Endothelial cell of hepatic sinusoid (primary cell): ENCODE data around the gene CYSTM1.

Experiments
- in situ Hi-C: cut with HindIII; loops from 2 replicates; pipeline ENCODE4 v1.10.0; 2017; ENCODE audit warnings: low sequenced_read_pairs

The CYSTM1 gene

DNA sequence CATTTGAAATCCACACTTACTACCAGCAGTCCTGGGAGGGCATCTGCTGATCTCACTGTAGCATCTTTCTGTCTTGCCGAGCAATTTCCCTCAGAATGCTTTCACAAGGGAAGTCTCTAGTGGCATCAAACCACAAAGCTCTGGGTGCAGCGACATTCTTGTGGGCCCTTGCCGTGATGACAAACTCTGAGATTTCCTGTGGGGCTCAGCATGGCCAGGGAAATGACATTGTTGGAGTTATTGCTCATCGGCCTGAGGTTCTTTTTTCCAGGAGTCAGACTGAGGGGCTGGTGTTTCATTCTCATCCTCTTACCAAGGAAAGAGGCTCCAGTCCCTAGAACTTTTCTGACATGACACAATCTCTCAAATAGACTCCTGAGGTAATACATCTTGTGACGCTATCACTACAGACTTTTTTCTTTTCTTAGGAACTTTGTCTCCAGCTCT, 76.6 kb downstream of the CYSTM1 start:
- in situ Hi-C loops: no loop called here

DNA sequence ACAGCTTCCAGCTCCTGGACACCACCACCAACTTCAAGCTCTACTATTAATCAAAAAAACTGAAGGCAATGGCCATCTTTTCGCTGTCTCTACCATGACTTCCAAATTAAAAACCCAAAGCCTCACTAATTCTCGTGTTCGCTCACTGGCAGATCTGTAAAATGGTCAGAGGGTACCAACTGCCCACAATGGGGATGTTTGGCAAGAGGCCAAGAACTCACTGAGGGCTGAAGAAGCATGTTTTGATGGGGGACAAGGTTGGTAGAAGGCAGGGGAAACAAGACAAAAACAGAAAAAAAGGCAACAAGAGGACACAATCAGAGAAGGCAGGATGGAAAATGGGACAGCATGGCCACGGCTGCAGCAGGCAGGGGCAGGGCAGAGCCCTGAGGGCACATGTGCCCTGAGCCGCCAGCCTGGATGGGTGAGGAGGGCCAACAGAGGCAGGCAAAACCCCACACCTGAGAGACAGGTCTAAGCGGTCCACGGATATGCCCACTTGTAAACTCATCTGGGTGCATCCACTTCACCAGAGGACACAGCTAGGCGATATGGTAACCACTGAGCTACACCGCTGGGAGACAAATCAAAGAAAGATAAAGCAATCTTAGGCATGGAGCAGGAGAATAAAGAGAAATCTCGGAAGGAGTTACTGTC, 77.6 kb downstream of the CYSTM1 start:
- in situ Hi-C loops: no loop called here

DNA sequence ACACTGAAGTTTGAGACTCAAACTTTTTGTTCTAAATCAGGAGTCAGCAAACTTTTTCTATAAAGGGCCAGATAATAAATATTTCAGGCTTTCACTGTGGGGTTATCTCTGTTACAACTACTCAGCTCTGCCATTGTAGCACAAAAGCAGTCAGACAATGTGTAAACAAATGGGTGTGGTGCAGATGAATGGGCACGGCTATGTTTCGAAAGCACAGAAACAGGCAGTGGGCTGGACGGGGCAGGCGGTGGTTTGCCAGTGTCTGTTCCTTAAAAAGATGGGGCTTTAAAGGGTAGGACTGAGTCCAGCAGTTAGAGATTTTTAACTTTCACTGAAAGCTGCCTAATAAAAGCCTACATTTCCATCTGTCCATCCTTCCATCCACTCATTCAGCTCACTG, 79.0 kb downstream of the CYSTM1 start:
- in situ Hi-C loops: no loop called here

DNA sequence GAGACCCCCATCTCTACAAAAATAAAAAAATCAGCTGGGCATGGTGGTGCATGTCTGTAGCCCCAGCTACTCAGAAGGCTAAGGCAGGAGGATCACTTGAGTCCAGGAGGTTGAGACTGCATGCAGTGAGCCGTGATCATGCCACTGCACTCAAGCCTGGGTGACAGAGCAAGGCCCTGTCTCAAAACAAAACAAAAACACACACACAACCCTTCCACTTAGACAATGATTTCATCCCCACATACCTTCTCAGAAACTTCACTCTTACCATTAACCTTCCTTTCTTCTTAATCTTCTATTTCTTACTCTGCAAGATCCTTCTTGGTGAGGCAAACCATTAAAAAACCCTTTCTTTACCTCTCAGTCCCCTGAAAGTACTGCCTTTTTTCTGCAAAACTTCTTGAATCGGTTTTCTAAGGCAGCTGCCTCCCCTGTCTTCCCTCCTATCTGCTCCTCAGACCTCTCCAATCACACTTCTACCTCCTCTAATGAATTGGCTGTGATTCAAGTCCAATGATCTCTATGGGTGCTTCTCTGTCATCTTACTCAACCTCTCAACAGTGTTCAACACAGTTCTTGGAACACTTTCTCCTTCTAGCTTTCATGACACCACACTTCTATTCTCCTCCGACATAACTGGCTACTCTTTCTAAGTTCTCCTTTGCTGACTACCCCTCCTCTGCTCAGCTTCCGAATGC, 80.6 kb downstream of the CYSTM1 start:
- in situ Hi-C loops: no loop called here

DNA sequence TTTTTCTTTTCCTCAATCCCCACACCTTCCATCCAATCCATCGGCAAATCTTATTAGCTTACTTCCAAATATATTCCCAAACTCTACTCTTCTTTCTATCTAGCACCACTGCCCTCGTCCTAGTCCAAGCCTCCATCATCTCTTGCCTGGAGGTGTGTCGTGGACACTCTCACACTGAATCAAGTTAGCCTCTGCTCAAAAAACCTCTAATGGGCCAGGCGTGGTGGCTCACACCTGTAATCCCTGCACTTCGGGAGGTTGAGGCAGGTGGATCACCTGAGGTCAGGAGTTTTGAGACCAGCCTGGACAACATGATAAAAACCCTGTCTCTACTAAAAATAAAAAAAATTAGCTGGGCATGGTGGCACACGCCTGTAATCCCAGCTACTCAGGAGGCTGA, 81.7 kb downstream of the CYSTM1 start:
- in situ Hi-C loops: no loop called here

DNA sequence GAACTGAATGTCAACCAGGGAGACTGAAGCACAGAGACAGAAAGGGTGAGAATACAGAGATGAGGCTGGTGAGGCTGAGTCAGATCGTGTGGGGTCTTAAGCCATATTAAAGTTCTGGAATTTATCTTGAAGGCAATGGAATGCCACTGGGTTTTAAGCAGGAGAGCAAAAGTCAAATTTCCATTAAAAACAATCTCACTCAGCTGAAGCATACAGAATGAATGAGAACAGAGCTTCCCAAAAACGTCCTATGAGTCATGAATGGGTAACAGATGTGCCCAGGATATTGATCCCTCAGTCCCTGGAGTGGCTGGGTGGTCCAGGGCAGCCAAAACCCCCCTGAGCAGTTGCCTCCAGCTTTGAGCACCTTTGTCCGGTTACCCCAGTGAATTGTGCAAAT, 83.0 kb downstream of the CYSTM1 start:
- in situ Hi-C loops: no loop called here

DNA sequence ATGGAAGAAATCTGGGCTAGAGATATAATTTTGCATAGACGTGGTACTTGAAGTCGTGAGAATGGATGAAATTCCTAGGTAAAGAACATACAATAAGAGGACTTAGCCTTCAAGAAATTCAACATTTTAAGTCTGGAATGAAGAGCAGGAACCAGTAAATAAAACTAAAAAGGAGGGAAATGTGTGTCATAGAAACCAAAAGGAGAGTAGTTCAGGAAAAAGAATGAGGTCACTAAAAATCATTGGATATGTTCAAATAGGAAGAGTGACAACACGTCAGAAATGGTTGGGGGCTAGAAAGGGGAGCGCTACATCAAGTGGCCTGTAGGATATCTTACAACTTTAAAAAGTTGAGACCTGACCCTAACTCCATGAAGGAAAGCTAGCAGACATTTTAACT, 83.9 kb downstream of the CYSTM1 start:
- in situ Hi-C loops: no loop called here

DNA sequence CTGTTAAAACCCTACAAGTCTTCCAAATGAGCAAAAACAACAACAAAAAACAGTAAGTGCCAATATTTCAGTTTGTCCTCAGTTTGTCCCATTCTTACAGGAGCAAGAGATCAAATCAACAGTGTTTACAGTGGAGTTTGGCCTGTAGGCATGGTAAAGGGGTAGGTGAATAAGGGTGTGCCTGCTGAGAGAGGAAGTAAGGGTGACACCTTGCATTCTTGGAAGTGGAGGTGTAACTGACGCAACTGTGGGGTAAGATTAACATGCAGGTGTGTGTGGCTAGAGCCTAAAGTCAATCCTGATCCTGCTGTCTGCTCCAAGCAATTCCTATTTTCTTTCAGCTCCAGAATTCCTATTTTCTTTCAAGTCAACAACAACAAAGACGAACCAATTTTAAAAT, 84.5 kb downstream of the CYSTM1 start:
- in situ Hi-C loops: no loop called here

DNA sequence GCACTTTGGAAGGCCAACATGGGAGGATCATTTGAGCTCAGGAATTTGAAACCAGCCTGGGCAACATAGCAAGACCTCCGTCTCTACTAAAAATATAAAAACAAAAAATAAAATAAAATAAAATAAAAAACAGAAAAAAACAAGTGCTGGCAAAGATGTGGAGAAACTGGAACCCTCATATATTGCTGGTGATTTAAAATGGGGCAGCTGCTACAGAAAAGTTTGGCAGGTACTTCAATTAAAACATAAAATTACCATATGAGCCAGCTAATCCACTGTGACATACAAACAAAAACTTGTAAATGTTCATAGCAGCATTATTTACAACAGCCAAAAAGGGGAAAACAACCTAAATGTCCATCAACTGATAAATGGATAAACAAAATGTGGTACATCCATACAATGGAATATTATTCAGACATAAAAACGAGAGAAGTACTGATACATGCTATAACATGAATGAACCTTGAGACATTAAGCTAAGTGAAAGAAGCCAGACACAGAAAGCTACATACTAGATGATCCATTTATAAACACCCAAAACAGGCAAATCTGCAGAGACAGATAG, 85.2 kb downstream of the CYSTM1 start:
- in situ Hi-C loops: loop anchor here (10.0 kb wide), 1 partner anchor 65 kb away; no protein-coding TSS in a partner anchor

DNA sequence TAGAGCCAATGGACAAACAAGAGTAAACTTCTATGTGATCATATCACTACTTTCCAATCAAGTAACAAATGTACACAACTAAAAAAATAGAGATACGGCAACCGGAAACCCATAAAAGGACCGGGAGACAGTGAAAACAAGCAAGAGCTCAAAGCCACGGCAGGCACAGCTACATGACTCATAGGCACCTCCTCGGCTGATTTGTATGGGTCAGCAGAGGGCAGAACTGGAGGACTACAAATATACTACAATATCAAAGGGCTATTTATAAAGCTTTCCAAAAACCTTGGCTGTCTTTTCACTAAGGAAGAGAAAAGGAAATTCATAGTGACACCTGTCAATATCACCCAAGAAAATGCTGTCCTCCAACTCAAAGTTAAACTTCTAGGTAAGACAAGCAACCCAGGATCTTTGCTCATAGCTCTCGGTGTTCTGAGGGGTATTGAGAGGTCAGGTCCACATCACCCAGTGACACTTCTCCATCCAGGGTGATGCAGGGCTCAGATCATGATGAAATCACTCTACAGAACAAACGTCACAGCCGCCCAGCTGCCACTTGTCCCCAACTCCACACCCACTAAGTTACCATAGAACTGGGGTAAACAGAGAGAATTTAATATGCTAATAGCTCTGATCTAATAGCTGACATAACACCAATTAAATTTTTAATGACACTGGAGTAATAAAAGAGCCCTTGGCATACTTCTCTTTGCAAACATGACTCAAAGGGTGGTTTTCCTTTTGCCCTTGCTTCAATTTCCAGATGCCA, 86.6 kb downstream of the CYSTM1 start:
- in situ Hi-C loops: loop anchor here (10.0 kb wide), 1 partner anchor 63 kb away; no protein-coding TSS in a partner anchor

DNA sequence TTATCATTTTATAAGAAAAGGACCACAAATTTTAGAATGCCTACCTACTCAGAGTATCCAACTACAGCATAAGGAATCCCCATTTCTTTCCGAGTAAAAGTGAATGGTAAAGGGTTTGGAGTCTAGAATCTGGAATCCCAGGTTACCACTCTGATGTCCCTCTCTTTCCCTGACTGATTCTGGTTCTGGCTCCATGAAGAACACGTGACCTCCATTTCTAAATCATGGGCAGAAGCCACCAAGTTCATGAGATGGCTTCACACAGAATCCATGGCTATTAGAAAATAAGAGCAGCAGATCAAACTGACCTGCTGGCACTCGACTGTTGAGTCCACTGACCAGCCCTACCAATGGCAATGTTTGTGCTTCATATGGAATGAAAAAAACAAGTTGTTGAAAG, 87.2 kb downstream of the CYSTM1 start:
- in situ Hi-C loops: loop anchor here (10.0 kb wide), 1 partner anchor 63 kb away; no protein-coding TSS in a partner anchor

DNA sequence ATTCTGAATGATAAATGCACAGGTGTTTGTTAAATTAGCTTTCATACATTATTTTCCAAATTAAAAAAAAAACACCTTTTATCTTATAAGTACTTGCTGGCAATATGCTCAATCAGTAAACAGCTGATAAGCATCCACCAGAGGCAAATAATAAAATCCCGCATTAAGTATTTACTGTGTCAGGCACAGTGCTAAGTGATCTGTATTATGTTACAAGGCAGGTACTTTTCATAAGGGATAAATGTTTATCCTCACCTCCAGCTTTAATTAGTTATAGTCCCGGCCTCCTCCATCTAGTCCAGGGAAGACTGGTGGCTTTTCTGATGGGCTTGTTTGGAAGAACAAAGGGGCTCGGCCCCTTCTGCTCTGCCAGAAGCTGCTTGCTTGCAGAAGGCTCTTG, 87.9 kb downstream of the CYSTM1 start:
- in situ Hi-C loops: loop anchor here (10.0 kb wide), 1 partner anchor 62 kb away; no protein-coding TSS in a partner anchor

DNA sequence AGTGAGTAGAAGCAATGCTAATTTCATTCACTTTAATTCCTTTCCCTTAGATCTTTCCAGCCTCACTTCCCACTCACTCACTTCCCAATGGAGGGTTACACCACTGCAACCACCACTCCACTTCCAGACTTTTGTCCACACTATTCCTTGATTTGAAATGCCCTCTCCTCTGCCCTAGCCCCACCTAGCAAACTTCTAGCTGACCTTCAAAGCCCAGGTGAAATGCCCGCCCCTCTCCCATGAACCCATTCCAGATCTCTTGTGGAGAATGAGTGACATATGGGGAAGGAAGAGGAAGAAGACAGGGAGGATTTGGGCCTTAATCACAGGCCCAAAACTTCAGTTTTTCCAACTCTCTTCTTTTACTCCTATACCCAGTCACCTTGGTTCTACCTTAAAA, 90.9 kb downstream of the CYSTM1 start:
- in situ Hi-C loops: loop anchor here (10.0 kb wide), 1 partner anchor 59 kb away; no protein-coding TSS in a partner anchor

DNA sequence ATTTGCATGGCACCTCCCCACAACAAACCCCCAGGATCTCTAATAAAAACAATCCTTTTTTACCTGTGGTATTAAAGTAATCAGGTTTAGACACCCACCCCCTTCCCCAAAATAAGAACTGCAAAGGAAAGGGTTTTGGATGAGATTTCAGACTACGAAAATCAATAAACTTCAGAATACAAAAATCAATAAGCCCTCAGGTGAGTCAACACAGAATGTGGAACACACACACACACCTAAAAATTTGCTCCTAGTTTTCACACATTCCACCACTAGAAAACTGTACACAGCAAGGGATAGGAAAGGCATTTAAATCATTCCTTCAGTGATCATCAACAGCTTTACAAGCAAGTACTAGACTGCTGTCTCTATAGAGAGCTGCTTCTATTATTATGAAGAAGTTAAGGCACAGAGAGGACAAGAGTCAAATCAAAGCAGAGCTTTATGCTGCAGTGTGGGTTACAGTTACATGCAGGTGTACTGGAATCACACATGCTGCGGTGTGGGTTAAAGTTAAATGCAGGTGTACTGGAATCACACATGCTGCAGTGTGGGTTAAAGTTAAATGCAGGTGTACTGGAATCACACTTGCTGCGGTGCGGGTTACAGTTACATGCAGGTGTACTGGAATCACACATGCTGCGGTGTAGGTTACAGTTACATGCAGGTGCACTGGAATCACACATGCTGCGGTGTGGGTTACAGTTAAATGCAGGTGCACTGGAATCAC, 91.6 kb downstream of the CYSTM1 start:
- in situ Hi-C loops: loop anchor here (10.0 kb wide), 1 partner anchor 58 kb away; no protein-coding TSS in a partner anchor

DNA sequence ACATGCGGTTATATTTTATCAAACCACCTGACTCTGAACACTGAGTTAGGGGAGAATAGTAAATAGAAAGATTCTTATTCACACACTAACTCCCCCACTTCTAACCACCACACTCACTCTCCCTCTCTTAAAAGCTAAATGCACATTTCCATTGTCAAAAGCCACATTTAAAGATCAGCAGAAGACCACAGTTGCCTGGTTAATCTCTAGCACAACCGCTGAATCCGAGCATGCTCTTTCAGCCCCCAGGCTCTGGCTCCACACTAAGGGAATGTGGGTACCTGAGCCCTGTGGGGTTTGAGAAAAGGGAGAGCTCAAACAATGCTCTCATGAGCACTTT, 92.2 kb downstream of the CYSTM1 start:
- in situ Hi-C loops: loop anchor here (10.0 kb wide), 1 partner anchor 58 kb away; no protein-coding TSS in a partner anchor

DNA sequence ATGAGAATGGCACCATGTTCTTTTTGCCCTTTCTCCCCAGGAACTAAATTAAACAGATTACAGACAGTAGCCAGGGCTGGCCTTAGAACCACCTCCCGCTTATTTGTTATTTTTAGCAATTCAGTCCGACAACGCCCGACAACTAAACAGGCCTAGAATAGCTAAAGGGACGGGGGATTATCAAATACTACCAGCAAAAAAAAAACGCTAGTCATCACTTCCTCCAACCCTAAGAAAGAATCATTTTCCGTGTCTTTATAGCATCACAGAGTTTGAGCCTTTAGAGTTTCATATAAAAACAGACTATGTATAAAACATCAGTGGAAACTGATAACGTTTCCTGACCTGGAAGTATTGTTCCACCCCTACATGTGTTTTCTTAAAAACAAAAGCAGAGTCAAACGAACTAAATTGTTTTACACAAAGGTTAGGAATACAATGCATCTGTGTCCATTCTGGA, 92.6 kb downstream of the CYSTM1 start:
- in situ Hi-C loops: loop anchor here (10.0 kb wide), 1 partner anchor 57 kb away; no protein-coding TSS in a partner anchor

DNA sequence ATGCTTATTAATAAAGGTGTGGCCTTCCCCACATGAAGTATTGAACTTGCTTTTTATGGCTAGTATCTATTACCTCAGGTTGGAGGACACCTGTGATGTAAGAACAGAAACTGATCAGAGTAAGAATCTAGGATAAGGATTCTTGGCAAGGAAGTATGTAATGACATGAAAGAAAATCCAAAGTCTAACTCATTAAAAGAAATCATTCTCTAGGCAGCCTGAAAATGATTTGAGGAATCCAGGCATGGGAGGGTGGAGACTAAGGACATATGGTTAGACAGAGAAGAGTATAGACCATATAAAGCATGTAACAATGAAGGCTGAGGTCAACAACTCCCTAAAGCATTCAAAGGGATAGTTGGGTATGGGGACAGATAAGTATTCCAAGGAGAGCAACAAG, 95.0 kb downstream of the CYSTM1 start:
- in situ Hi-C loops: no loop called here

DNA sequence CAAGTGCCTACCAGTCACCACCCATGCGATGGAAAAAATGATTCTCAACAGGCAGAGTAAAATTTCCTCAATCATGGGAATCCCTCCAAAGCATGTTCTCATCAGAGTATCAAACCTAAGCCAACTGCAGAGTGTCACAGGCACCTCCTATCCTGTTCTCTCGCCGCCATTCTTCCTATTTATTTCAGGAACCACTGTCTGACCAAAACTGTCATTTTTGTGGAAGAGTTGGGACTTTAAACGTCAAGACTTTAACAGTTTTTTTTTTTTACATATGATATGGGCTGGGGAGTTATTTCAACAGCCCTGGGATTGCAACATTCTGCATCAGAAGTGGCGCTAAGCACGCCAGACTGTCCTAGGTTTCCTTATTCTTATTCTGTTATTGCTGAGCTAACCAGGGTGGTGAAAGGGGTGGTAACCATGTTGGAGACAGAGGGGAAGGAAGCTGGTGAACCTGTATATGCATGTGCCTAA, 98.5 kb downstream of the CYSTM1 start:
- in situ Hi-C loops: no loop called here

DNA sequence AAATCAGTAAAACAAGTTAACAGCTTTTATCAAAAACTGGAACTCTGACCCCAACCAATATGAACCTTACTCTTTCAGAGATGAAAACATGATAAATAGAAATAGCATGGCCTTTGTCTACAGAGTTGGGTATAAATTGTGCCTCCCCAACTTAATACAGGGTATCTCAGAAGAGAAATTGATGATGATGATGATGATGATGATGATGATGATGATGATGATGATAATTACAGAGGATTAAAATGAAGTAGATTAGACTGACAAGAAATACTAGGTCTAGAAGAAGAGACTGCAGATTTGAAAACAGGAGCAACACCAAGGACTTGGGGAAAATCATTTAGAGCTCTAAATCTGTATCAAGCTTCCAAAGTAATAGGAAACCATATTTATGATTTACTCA, 100.8 kb downstream of the CYSTM1 start:
- in situ Hi-C loops: no loop called here

DNA sequence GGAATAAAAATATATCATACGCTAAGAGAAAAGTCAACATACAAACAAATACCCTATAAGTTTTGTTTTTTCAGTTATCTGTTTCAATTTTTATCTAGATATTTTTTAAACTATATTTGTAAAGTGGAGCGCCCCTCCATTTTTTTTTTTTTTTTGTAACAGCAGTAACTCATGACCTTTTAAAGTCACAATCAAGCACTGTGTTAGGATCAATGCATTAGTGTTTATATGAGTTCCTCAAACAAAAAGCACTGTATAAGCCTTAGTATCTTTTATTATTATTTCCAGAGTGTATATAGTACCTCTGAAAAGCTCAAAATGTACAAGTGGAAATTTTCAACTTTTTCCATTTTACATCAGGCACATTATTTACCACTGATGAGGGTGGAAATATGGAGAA, 107.3 kb downstream of the CYSTM1 start:
- in situ Hi-C loops: no loop called here
